NT2/D1 (cell line): ENCODE results near the gene KLHL24.

ENCODE experiments used
- DNase-seq: peaks from one replicate; pipeline ENCODE4 v3.0.0-alpha.2; 2011; ENCODE audit warnings: low read depth, low spot score
- H3K27me3 ChIP-seq: 2 replicates; pipeline ENCODE4 v1.6.0; 2011; ENCODE audit warnings: mild to moderate bottlenecking; ENCODE audit not compliant: insufficient read length, insufficient read depth
- H3K36me3 ChIP-seq: 2 replicates; pipeline ENCODE4 v1.6.1; 2011; ENCODE audit warnings: mild to moderate bottlenecking, low read length, mixed read lengths; ENCODE audit not compliant: insufficient read depth, insufficient read length
- H3K4me1 ChIP-seq: 2 replicates; pipeline ENCODE4 v1.5.1; 2011; ENCODE audit not compliant: insufficient read depth, insufficient read length
- H3K4me3 ChIP-seq: 2 replicates; pipeline ENCODE4 v1.5.1; 2011; ENCODE audit warnings: low read depth; ENCODE audit not compliant: insufficient read length
- H3K9ac ChIP-seq: 2 replicates; pipeline ENCODE4 v1.6.0; 2011; ENCODE audit warnings: low read depth; ENCODE audit not compliant: insufficient read length
- H3K9me3 ChIP-seq: 2 replicates; pipeline ENCODE4 v1.5.1; 2011; ENCODE audit warnings: mild to moderate bottlenecking, low read length; ENCODE audit not compliant: insufficient read depth
- SUZ12 ChIP-seq: IDR thresholded peaks from 2 replicates; pipeline ENCODE4 v1.6.1; 2011; ENCODE audit not compliant: insufficient read length, insufficient read depth; ENCODE audit errors: extremely low read depth
- YY1 ChIP-seq: IDR thresholded peaks from 2 replicates; pipeline ENCODE4 v1.6.1; 2011; ENCODE audit not compliant: insufficient read length, insufficient read depth
- ZNF274 ChIP-seq: IDR thresholded peaks from 2 replicates; pipeline ENCODE4 v1.6.1; 2011; ENCODE audit warnings: mild to moderate bottlenecking, low read depth, low read length

The KLHL24 gene

DNA sequence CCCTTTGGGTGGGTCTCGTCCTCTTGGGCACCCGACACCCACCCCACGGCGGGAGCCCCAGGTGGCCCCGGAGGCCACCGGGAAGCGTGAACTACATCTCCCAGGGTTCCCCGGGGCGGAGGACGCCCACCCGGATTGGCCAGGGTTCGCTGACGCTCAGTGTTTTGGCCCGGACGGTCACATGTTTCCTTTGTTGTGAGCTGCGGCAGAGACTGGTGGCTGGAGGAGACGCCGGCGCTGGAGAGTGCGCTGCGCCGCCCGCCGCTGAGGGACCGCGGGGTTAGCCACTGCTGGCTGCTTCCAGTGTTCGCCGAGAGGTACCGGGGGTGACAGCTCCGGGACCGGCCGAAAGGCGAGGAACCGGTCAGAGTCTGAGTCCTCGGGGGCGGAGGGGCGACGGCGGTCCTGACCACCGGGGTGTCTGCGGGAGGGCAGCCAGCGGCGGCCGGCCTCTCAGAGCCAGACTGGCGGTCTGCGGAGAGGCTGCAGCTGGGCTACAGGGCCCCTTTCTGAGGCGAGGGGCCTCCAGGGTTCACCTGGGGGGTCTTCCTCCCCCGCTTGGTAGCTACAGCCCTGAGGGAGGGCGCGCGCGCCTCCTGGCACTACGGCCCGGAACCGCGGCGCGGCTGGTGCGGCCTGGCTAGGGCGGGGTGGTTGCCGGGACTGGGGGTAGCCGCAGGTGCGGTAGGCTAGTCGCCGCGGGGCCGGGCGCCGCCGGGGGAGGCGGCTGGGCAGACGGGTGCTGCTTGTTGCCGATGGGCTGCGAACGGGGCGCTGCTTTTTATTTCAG is at the start of gene KLHL24:
TSS of gene KLHL24 (plus strand) at position 193 of the 790 bp plus-strand sequence. CDS start 14,734 bp downstream, outside the sequence.
- Histone ChIP-seq H3K4me3 (peak within 1 kb of the TSS; percentile 87), H3K36me3 (no peaks in the 10 kb centered on the region), H3K27me3 (no peaks in the 10 kb centered on the region), H3K9me3 (no peaks in the 10 kb centered on the region), H3K9ac (peak within 1 kb of the TSS; percentile 80), H3K4me1 (no peaks in the 10 kb centered on the region)
- no peak for TF ChIP-seq YY1
- TF ChIP-seq ZNF274: no peak
- TF ChIP-seq SUZ12: no peak
- DNase-seq: peak; percentile 91

DNA sequence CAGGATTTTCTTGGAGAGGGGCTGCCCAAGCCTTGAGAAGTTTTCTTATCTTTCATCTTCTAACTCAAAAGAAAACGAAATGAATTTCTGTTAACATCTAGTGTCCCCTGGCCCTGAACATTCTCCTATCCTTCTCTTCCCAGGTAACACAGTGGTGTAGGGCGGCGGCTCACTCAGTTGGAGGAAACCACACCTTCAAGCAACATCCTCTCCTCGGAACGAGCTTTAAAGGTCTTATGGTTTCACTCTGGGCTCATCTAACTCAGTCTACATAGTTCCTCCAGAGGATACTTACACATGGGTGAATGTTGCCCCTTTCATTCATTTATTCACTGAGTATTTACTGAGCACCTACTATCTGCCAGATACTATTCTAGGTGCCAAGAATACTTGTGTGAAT is 48.9 kb upstream of the KLHL24 start:
- no peaks in the 10 kb centered on the region for H3K27me3 ChIP-seq
- TF ChIP-seq YY1: no peak
- no peak for TF ChIP-seq SUZ12
- no peak for TF ChIP-seq ZNF274
- no peaks in the 10 kb centered on the region for H3K9me3 ChIP-seq
- no peaks in the 10 kb centered on the region for H3K36me3 ChIP-seq
- H3K4me3 ChIP-seq: no peak overlapping the region
- H3K9ac ChIP-seq: no peak overlapping the region
- H3K4me1 ChIP-seq: peaks cover 13% of the 10 kb centered on the region
- DNase-seq: no peak

DNA sequence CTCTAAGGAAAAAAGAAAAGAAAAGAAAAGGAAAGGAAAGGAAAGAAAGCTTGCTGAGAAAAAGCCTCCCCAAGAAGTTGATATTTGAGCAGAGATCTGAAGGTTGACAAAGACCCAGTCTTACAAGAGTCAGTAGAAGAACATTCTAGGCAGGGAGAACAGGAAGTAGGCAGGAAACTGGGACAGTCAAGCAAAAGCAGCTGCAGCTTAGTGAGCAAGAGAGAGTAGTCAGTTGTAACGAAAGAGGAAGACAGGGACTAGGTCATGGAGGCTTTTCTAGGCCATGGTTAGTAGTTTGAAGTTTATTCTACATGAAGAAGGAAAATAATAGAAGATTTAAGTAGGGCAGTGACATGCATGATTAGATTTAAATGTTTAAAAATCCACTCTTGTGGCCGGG is 48.1 kb upstream of the KLHL24 start:
- no peak for DNase-seq
- H3K27me3 ChIP-seq: no peaks in the 10 kb centered on the region
- TF ChIP-seq SUZ12 (no peak), YY1 (no peak), ZNF274 (no peak)
- no peak overlapping the region for H3K9ac ChIP-seq
- H3K4me1 ChIP-seq: peaks cover 13% of the 10 kb centered on the region
- no peak overlapping the region for H3K4me3 ChIP-seq
- no peaks in the 10 kb centered on the region for H3K9me3 ChIP-seq
- H3K36me3 ChIP-seq: no peaks in the 10 kb centered on the region

GRCh38 chr3:183590442-183590841 is 45.0 kb upstream of the KLHL24 start:
- no peak for DNase-seq
- Histone ChIP-seq H3K9me3 (no peaks in the 10 kb centered on the region), H3K4me3 (no peak overlapping the region), H3K27me3 (no peaks in the 10 kb centered on the region), H3K4me1 (no peaks in the 10 kb centered on the region), H3K36me3 (no peaks in the 10 kb centered on the region), H3K9ac (no peak overlapping the region)
- TF ChIP-seq SUZ12 (no peak), YY1 (no peak), ZNF274 (no peak)

DNA sequence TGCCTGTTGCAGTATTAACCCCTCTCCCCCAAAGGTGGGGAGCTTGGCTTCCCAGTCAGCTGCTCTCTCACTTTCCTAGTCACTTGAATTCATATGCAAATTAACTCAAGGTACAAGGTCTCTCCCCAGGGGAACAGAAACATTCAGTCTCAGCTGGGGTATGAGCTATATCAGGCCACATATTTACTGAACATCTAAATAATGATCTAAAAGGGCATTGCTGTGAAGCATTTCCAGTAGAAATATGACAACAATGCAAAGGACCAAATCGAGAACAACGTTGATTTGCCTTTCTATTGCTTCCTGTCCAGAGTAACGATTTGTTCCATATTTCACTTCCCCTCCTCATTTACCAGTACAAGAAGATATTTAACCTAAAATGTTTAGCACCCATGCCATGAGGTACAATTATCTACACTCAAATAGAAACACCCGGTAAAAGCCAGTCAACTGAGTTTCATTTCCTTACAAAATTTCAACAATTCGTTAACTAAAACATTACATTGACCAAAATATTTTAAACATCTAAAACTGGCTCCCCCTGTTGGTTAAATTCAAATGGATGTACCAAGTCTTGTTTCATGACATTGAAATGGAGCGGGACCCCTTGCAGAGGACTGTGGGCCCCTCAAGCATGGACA is 43.4 kb upstream of the KLHL24 start:
- no peaks in the 10 kb centered on the region for H3K4me1 ChIP-seq
- H3K9ac ChIP-seq: no peak overlapping the region
- no peak overlapping the region for H3K4me3 ChIP-seq
- TF ChIP-seq ZNF274 (no peak), SUZ12 (no peak), YY1 (no peak)
- no peaks in the 10 kb centered on the region for H3K9me3 ChIP-seq
- H3K27me3 ChIP-seq: no peaks in the 10 kb centered on the region
- H3K36me3 ChIP-seq: no peaks in the 10 kb centered on the region
- DNase-seq: no peak

GRCh38 chr3:183592821-183593220 is 42.6 kb upstream of the KLHL24 start:
- Histone ChIP-seq H3K27me3 (no peaks in the 10 kb centered on the region), H3K4me3 (no peak overlapping the region), H3K36me3 (no peaks in the 10 kb centered on the region), H3K9me3 (peaks cover 6% of the 10 kb centered on the region), H3K4me1 (no peaks in the 10 kb centered on the region), H3K9ac (no peak overlapping the region)
- no peak for TF ChIP-seq ZNF274
- TF ChIP-seq SUZ12: no peak
- TF ChIP-seq YY1: no peak
- no peak for DNase-seq

- no peak overlapping the region for H3K4me3 ChIP-seq
- TF ChIP-seq YY1: no peak
- TF ChIP-seq ZNF274: no peak
- TF ChIP-seq SUZ12: no peak
- H3K4me1 ChIP-seq: no peaks in the 10 kb centered on the region
- no peak for DNase-seq
- H3K36me3 ChIP-seq: no peaks in the 10 kb centered on the region
- no peaks in the 10 kb centered on the region for H3K27me3 ChIP-seq
- no peak overlapping the region for H3K9ac ChIP-seq
- peaks cover 15% of the 10 kb centered on the region for H3K9me3 ChIP-seq
Measured at GRCh38 chr3:183594636-183595035, 40.8 kb upstream of the KLHL24 start.
